Glutamatergic neuron (in vitro differentiated cells): ENCODE results near the gene MID1. TPM values are rescaled to one million over a fixed set of nuclear protein-coding genes. Genes with fewer than 3 reads are reported as not detected.

ENCODE experiments used
- DNase-seq: peaks from one replicate; pipeline ENCODE4 v3.0.0; 2022
- H3K27ac Mint-ChIP-seq: one replicate; pipeline ENCODE4 v1.8.0; 2020; ENCODE audit warnings: mild to moderate bottlenecking, mixed read lengths, inconsistent platforms; ENCODE audit not compliant: unreplicated experiment
- H3K27me3 Mint-ChIP-seq: one replicate; pipeline ENCODE4 v1.8.0; 2020; ENCODE audit warnings: mild to moderate bottlenecking, moderate library complexity, mixed read lengths, inconsistent platforms; ENCODE audit not compliant: unreplicated experiment
- H3K36me3 Mint-ChIP-seq: one replicate; pipeline ENCODE4 v1.8.0; 2020; ENCODE audit warnings: mild to moderate bottlenecking, mixed read lengths, inconsistent platforms; ENCODE audit not compliant: unreplicated experiment
- H3K4me1 Mint-ChIP-seq: one replicate; pipeline ENCODE4 v1.8.0; 2020; ENCODE audit warnings: mild to moderate bottlenecking, low read depth, mixed read lengths, inconsistent platforms; ENCODE audit not compliant: unreplicated experiment
- H3K4me3 Mint-ChIP-seq: one replicate; pipeline ENCODE4 v1.8.0; 2020; ENCODE audit warnings: mild to moderate bottlenecking, mixed read lengths, inconsistent platforms; ENCODE audit not compliant: unreplicated experiment
- H3K9me3 Mint-ChIP-seq: one replicate; pipeline ENCODE4 v1.8.0; 2020; ENCODE audit warnings: mild to moderate bottlenecking, moderate library complexity, mixed read lengths, inconsistent platforms; ENCODE audit not compliant: unreplicated experiment
- CTCF ChIP-seq: fragments of 200-600 bp; sonication (generic); IDR thresholded peaks from one replicate; pipeline ENCODE4 v1.5.0; 2021; ENCODE audit not compliant: partially characterized antibody, unreplicated experiment
- total RNA-seq: library from RNA; stranded (reverse); fragmentation: NEBNext Ultra II Directional; extraction: Animal tissue kit (Norgen Biotek cat#: 25700); gene quantifications from one replicate; pipeline ENCODE4 v1.2.1, GENCODE V29; 2021; ENCODE audit not compliant: unreplicated experiment

Gene MID1
- total RNA-seq, 1 donor from 2014 or later: 9.2 TPM

- Mint-ChIP-seq H3K4me3 (no peak overlapping the region), H3K4me1 (no peaks in the 10 kb centered on the region), H3K27me3 (no peaks in the 10 kb centered on the region), H3K36me3 (no peaks in the 10 kb centered on the region), H3K9me3 (no peaks in the 10 kb centered on the region), H3K27ac (no peak overlapping the region)
- TF ChIP-seq CTCF: no peak
- DNase-seq: no peak
These were observed 77.8 kb downstream of the MID1 start for GRCh38 chrX:10542586-10542985.

GRCh38 chrX:10538831-10539230 is 81.6 kb downstream of the MID1 start:
- no peaks in the 10 kb centered on the region for H3K36me3 Mint-ChIP-seq
- H3K27ac Mint-ChIP-seq: no peak overlapping the region

GRCh38 chrX:10537308-10537707 is 83.1 kb downstream of the MID1 start:
- no peak overlapping the region for H3K4me3 Mint-ChIP-seq
- no peak for TF ChIP-seq CTCF
- no peak for DNase-seq
- H3K36me3 Mint-ChIP-seq: no peaks in the 10 kb centered on the region
- H3K27ac Mint-ChIP-seq: no peak overlapping the region
- H3K4me1 Mint-ChIP-seq: no peaks in the 10 kb centered on the region
- no peaks in the 10 kb centered on the region for H3K9me3 Mint-ChIP-seq
- no peaks in the 10 kb centered on the region for H3K27me3 Mint-ChIP-seq

More at GRCh38 chrX:10538831-10539230, 81.6 kb downstream of the MID1 start:
- no peak overlapping the region for H3K4me3 Mint-ChIP-seq
- no peak for DNase-seq
- no peaks in the 10 kb centered on the region for H3K27me3 Mint-ChIP-seq
- no peak for TF ChIP-seq CTCF
- no peaks in the 10 kb centered on the region for H3K4me1 Mint-ChIP-seq
- no peaks in the 10 kb centered on the region for H3K9me3 Mint-ChIP-seq

- Mint-ChIP-seq H3K9me3 (no peaks in the 10 kb centered on the region), H3K27ac (no peak overlapping the region), H3K36me3 (no peaks in the 10 kb centered on the region), H3K4me3 (no peak overlapping the region), H3K4me1 (no peaks in the 10 kb centered on the region), H3K27me3 (no peaks in the 10 kb centered on the region)
- no peak for DNase-seq
- no peak for TF ChIP-seq CTCF
These were observed 83.6 kb downstream of the MID1 start for GRCh38 chrX:10536744-10537143.

GRCh38 chrX:10534611-10535010 is 85.8 kb downstream of the MID1 start:
- no peak for TF ChIP-seq CTCF
- Mint-ChIP-seq H3K4me1 (no peaks in the 10 kb centered on the region), H3K27me3 (no peaks in the 10 kb centered on the region), H3K36me3 (no peaks in the 10 kb centered on the region), H3K4me3 (no peak overlapping the region), H3K27ac (no peak overlapping the region), H3K9me3 (no peaks in the 10 kb centered on the region)
- no peak for DNase-seq
